Measurements from ENCODE around the gene PIWIL1.

PIWIL1 gene

DNA sequence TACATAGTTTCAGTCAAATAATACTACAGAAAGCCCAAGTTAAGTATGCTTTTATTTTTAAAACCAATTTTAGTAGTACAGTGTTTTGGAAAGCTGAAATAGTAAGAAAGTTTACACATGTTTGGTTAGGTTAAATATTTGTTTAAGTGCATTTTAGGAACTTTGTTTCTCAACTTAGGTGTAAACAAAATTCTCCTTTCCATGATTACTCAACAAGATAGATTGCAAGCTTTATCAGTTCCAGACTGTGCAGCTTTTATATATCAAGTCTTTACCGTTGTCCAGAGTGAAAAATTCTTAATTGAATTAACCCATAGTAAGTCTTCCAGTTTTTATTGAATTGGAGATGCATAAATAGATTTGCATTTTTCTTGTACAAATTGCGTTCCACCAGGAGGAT, 45.1 kb downstream of the PIWIL1 start:
- DNase-seq = no peak

DNA sequence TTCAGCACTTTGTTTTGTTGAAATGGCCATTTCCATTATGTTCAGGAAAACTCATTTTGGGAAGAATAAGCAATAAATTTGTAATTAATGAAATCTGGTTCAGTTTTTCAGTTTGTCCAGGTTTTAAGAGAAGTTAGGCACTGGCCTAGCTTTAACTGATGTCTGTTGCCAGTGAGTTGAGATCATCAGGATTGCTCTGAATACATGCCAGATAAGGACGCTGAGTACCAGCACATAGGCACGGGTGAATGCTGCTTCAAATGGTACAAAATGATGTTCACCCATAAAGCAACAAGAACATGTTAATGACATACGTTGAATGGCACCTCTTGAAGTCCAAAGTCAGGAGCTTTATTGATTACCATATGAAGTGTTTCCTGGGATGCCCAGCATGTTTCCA, 46.5 kb downstream of the PIWIL1 start:
- DNase-seq = no peak

- no peak for DNase-seq
Measured at GRCh38 chr12:130385193-130385592, 47.5 kb downstream of the PIWIL1 start.

DNA sequence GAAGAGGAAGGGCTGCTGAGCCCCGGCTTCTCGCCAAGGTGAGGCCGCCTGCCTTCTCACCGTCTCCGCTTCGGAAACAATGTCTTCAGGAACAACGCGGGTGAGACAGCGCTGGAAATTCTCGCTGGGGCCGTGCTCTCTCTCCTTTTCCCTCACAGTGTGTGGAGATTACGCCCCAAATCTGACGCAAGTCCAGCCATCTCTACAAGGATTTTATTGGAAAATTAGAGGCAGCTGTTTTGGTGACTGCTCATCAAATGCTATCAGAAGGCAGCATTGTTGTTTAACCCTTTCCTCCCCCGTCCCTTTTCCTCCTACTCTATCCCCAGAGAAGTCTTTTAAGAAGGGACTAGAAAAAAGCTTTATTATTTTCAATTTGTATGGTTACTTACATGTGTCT, 53.5 kb downstream of the PIWIL1 start:
- DNase-seq = no peak

DNA sequence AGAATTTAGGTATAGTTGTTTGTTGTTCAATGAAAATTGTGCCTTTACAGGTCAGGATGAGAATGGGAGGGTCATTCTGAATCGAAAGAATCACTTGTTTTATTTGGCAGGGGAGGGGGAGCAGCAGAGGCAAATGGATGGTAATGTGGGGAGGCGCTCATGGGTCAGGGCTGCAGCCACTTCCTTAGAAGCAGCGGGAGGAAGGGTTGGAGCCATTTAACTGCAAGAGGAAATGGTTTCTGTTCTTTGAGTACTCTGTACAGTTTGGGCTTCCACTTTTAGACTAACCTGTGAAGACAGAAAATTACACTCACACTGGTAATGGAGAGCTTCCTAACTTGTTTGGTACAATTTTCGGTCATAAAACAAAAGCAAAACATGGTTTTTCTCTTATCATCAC, 57.2 kb downstream of the PIWIL1 start:
- no peak for DNase-seq

DNA sequence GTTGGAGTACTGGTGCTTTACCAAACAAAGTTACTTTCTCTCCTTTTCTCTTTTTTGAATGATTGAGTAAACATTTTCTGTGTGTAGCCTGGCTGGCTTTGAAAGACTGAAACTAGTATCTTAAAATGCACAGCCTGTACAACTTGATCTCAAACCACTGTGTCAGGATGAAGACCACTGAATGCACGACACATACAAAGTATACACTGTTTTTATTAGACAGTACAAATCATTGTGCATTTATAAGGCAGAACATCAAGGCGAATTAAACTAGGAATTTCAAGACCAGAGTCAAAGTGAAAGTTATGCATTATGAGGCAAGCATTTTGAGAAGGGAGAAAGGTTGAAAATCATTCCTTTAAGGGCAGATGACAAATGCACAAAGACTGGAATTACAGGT, 59.0 kb downstream of the PIWIL1 start:
- no peak for DNase-seq

GRCh38 chr12:130398100-130398848, 60.6 kb downstream of the PIWIL1 start:
- no peak for DNase-seq

- no peak for DNase-seq
Measured at GRCh38 chr12:130401703-130402102, 64.0 kb downstream of the PIWIL1 start.

DNA sequence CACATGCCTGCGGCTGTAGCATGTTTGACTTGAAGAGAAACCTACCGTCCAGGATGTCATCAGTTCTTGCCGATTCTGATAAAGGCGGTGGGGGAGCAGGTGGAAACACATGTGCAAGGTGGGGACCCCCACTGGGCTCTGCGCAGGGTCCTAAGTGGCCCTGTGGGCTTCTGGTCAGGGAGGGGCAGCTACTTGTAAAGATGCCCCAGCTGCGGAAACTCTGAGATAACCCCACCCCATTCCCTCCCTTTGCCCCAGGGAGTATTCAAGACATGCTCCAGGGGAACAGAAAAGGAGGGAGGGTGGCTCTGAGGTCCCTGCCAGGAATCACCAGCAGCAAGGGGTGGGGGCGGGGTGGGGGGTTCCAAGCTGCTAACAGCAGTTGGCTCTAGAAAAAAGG, 67.6 kb downstream of the PIWIL1 start:
- DNase-seq = no peak

GRCh38 chr12:130412384-130412783, 74.7 kb downstream of the PIWIL1 start:
- DNase-seq = no peak

DNA sequence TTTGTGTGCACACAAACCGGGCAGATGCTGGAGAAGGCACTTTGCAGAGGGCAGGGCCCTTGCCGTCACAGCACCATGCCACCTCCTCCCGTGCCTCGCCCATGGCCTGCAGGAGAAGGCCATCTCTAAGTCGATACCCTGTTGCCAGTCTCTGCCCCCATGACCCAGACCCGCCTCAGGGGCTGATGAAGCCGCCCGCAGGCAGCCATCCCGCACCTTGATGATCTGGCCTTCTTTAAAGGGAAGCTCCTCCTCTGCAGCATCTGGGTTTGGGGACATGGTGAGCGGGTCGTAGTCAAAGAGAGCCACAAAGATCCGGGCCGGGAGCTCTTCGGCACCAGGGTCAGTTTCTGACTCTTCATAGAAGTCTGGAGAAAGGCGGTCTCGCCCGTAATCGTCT, 76.2 kb downstream of the PIWIL1 start:
- DNase-seq = no peak

DNA sequence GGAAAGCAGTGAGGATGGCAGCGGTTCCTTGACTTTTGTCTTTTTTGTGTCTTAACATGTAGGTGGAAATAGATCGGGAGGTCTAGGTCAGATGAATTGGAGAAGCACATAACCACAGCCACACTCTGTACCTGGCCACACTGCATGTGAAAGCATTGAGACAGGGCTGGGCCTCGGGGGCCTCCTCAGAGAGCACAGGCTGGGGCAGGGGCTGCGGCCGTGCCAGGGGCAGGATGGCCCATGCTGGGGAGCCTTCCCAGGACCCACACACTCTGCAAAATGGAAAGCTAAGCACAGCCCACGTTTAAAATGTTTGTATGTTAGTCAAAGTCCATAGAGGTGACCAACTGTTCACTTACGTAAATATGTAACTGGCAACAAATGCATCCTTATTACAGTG, 76.7 kb downstream of the PIWIL1 start:
- DNase-seq = no peak

DNA sequence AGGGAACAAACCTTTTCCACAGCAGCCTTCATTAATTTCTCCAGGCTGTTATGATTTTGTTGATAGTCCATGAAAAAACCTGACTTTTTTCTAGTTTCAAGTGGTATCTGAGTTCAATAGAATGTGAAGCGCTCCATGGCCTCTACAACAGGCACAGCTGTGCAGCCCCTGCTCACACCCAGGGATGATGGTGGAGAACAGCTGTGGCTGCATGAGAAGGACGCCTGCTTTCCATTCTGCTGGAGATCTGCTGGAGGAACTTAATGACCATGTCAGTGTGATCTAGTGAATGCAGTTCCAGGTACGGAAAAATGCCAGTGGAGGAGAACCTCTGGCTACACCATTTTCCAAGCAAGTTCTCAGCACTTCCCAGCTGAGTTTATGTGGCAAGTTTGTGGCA, 80.6 kb downstream of the PIWIL1 start:
- no peak for DNase-seq

GRCh38 chr12:130419116-130419515, 81.4 kb downstream of the PIWIL1 start:
- DNase-seq = no peak

DNA sequence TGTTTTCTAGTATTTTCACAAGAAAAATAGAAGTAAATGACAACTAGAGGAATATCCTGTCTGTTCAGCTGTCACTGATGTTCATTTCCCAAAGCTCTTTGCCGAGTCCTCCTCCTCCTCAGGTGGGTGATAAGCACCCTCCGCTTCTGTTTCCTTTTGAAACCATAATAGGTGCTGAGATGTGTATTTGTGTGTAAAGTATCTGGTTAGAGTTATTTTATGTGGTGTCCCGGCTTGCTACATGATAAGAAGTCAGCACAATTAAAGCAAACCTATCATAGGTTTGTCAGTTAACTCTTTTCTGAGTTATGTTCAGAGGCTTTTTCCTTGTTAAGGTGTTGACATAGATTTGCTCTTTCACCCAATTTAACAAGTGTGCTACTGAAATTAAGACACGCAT, 82.4 kb downstream of the PIWIL1 start:
- no peak for DNase-seq

- no peak for DNase-seq
Measured at GRCh38 chr12:130421896-130422295, 84.2 kb downstream of the PIWIL1 start.

All from NCI-H1048 (cell line).